Activated gamma-delta T cell treated with anti-CD3 and anti-CD28 coated beads, Interleukin-2, amount 50 U/mL, for 16 hours (primary cell): Measurements from ENCODE around the gene GOLGA6L7.
"Not testable (repeated sequence)": the region's sequence is repeated elsewhere in the genome, so short reads cannot be mapped to it uniquely, and the experiment has no call there.

ENCODE experiments used
- DNase-seq: peaks from one replicate; pipeline ENCODE4 v3.0.0-alpha.2; 2020; ENCODE audit warnings: low read depth

The GOLGA6L7 gene

GRCh38 chr15:28848521-28848920, at the start of gene GOLGA6L7:
Gene GOLGA6L7, minus strand, starts transcription at chr15:28848644. Its CDS starts 95 bp downstream, at chr15:28848549.
- not testable (repeated sequence) for DNase-seq

GRCh38 chr15:28897861-28898585, 49.6 kb upstream of the GOLGA6L7 start:
- no peak for DNase-seq

GRCh38 chr15:28896951-28897350, 48.5 kb upstream of the GOLGA6L7 start:
- no peak for DNase-seq

- no peak for DNase-seq
Measured at GRCh38 chr15:28895566-28895965, 47.1 kb upstream of the GOLGA6L7 start.

GRCh38 chr15:28895146-28895545, 46.7 kb upstream of the GOLGA6L7 start:
- no peak for DNase-seq

- DNase-seq = no peak
Measured at GRCh38 chr15:28894631-28895030, 46.2 kb upstream of the GOLGA6L7 start.

GRCh38 chr15:28892789-28893610, 44.6 kb upstream of the GOLGA6L7 start:
- no peak for DNase-seq

- DNase-seq = no peak
Measured at GRCh38 chr15:28891588-28891987, 43.1 kb upstream of the GOLGA6L7 start.

- DNase-seq = no peak
Measured at GRCh38 chr15:28890711-28891495, 42.5 kb upstream of the GOLGA6L7 start.

GRCh38 chr15:28890291-28890690, 41.8 kb upstream of the GOLGA6L7 start:
- not testable (repeated sequence) for DNase-seq

GRCh38 chr15:28889871-28890270, 41.4 kb upstream of the GOLGA6L7 start:
- DNase-seq = not testable (repeated sequence)

GRCh38 chr15:28889346-28889745, 40.9 kb upstream of the GOLGA6L7 start:
- no peak for DNase-seq

GRCh38 chr15:28888900-28889299, 40.5 kb upstream of the GOLGA6L7 start:
- no peak for DNase-seq

GRCh38 chr15:28888302-28888894, 40.0 kb upstream of the GOLGA6L7 start:
- DNase-seq = no peak

GRCh38 chr15:28887339-28888174, 39.1 kb upstream of the GOLGA6L7 start:
- no peak for DNase-seq

GRCh38 chr15:28886431-28887338, 38.2 kb upstream of the GOLGA6L7 start:
- DNase-seq = no peak

- DNase-seq = no peak
Measured at GRCh38 chr15:28885630-28886430, 37.4 kb upstream of the GOLGA6L7 start, which contains the start of gene APBA2. Gene APBA2, plus strand, starts transcription at chr15:28885974. Its CDS starts 167,911 bp downstream, at chr15:29053885.

- no peak for DNase-seq
Measured at GRCh38 chr15:28885128-28885629, 36.7 kb upstream of the GOLGA6L7 start.
